ENCODE results near the gene EFNA4.
"Not testable (repeated sequence)": the region's sequence is repeated elsewhere in the genome, so short reads cannot be mapped to it uniquely, and the experiment has no call there.

The EFNA4 gene

GRCh38 chr1:155116113-155116764 is 52.7 kb downstream of the EFNA4 start:
- no peak for DNase-seq (ENCODE audit: extremely low read depth in 1 of 2, low read depth in 1 of 2)

GRCh38 chr1:155117610-155118009 is 54.1 kb downstream of the EFNA4 start:
- no peak for DNase-seq (ENCODE audit: extremely low read depth in 1 of 2, low read depth in 1 of 2)

DNA sequence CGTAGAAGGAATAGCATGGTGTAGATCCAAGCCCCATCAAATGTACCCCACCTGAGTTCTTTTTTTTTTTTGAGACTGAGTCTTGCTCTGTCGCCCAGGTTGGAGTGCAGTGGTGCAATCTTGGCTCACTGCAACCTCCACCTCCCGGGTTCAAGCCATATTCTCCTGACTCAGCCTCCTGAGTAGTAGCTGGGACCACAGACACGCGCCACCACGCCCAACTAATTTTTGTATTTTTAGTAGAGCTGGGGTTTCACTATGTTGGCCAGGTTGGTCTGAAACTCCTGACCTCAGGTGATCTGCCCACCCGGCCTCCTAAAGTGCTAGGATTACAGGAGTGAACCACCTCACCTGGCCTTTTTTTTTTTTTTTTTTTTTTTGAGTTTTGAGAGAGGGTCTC is 54.5 kb downstream of the EFNA4 start:
- DNase-seq (ENCODE audit: extremely low read depth in 1 of 2, low read depth in 1 of 2): not testable (repeated sequence)

All from stimulated activated CD8-positive, alpha-beta memory T cell treated with anti-CD3 and anti-CD28 coated beads, Interleukin-7, amount 100 ng/mL, for 48 hours (primary cell).